ENCODE results near the gene VPS37D.

DNA sequence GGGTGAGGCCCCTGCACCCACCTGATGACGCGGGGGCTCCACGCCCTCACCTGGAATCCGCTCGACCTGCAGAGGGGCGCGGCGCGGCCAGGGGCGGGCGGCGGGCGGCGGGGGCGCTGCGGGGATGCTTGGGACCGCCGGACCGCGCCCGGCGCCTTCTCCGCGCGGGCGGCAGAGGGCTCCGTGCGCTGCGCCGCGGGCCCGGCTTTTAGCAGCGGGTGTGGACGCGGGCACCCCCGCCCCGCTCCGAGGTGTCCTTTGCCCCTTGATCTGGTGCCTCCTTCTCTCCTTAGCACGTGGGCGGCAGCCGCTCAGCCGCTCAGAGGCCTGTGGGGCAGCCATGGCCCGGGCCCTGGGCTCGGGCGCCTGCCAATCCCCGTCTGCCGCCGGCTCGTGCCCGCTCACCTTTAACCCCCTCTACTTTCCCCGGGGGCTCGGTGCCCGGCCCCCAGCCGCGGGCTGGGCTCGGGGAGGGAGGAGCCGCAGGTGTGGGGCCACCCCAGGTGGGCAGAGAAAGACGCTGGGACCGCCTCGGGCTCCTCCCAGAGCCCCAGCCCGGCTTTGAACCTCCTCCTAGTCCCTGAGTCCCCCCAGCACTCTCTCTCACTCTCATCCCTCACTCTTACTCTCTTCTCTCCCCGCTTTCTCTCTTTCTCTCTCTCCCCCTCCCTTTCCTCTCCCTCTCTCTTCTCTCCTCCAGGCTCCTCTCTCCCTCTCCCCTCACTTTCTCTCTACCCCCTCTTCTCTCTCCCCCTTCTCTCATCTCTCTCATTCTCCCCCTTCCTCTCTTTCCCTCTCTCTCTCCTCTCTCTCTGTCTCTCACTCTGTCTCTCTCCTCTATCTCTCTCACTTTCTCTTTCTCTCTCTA lies 19.7 kb upstream of the VPS37D start:
- TF ChIP-seq EZH2 (IDR thresholded peaks at IDR 0.05; ENCODE audit: low read depth): no peak
- TF ChIP-seq, protein P1, sequence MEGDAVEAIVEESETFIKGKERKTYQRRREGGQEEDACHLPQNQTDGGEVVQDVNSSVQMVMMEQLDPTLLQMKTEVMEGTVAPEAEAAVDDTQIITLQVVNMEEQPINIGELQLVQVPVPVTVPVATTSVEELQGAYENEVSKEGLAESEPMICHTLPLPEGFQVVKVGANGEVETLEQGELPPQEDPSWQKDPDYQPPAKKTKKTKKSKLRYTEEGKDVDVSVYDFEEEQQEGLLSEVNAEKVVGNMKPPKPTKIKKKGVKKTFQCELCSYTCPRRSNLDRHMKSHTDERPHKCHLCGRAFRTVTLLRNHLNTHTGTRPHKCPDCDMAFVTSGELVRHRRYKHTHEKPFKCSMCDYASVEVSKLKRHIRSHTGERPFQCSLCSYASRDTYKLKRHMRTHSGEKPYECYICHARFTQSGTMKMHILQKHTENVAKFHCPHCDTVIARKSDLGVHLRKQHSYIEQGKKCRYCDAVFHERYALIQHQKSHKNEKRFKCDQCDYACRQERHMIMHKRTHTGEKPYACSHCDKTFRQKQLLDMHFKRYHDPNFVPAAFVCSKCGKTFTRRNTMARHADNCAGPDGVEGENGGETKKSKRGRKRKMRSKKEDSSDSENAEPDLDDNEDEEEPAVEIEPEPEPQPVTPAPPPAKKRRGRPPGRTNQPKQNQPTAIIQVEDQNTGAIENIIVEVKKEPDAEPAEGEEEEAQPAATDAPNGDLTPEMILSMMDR (conservative IDR thresholded peaks at IDR 0.05): no peak

Data from PC-9 (cell line).